DND-41 (cell line): ENCODE results near the gene CIT.

Experiments
- EZH2 ChIP-seq: IDR thresholded peaks from 3 replicates; pipeline ENCODE4 v1.6.1; 2012; ENCODE audit warnings: borderline replicate concordance, low read depth, mild to moderate bottlenecking, moderate library complexity, low read length, inconsistent platforms; ENCODE audit not compliant: severe bottlenecking
- TF ChIP-seq, protein P1 (sequence below): IDR thresholded peaks from 2 replicates; pipeline ENCODE4 v1.5.1; 2012; ENCODE audit warnings: borderline replicate concordance, low read length, moderate library complexity, mild to moderate bottlenecking; ENCODE audit not compliant: poor library complexity, severe bottlenecking; ENCODE audit errors: extremely low read depth

DNA sequence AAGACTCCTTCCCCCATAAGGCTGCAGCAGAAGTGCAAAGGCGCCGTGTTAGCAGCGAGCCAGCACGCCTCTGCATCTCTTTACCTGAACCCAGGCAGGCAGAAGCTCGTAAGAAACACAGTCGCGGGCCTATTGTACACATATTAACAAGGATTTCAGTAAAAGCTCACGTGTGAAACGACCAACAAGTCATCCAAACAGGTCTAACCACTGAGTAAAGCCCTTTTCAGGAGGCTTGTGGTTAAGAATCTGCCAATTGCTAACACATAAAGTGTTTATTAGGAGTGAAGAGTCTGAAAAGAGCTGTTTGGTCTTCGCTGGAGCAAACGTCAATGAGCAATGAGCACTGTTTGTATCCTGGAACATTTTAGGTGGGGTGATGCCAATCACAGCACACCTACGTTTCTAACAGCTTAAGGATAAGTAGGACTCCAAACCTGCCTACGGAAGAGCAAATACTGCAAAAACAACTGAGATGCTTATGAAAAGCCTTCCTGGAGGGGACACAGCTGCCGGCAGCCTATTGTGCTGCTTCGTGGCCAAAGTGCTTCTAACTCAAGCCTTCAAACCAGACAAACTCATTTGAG, 166.1 kb downstream of the CIT start:
- TF ChIP-seq, protein P1, sequence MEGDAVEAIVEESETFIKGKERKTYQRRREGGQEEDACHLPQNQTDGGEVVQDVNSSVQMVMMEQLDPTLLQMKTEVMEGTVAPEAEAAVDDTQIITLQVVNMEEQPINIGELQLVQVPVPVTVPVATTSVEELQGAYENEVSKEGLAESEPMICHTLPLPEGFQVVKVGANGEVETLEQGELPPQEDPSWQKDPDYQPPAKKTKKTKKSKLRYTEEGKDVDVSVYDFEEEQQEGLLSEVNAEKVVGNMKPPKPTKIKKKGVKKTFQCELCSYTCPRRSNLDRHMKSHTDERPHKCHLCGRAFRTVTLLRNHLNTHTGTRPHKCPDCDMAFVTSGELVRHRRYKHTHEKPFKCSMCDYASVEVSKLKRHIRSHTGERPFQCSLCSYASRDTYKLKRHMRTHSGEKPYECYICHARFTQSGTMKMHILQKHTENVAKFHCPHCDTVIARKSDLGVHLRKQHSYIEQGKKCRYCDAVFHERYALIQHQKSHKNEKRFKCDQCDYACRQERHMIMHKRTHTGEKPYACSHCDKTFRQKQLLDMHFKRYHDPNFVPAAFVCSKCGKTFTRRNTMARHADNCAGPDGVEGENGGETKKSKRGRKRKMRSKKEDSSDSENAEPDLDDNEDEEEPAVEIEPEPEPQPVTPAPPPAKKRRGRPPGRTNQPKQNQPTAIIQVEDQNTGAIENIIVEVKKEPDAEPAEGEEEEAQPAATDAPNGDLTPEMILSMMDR, result no peak
- TF ChIP-seq EZH2, result no peak
